K562 (cell line): Measurements from ENCODE around the gene GLMP. TPM values are rescaled to one million over a fixed set of nuclear protein-coding genes. Genes with fewer than 3 reads are reported as not detected.
A peak's percentile ranks its signal among the peaks of the same experiment; 100 is the strongest.

Source experiments
- FIP1L1 ChIP-seq: fragments of 200-400 bp; formaldehyde crosslinking; IDR thresholded peaks from 2 replicates; pipeline ENCODE4 v1.6.1; 2018; ENCODE audit warnings: mild to moderate bottlenecking, low read depth, low read length; ENCODE audit not compliant: poor library complexity, severe bottlenecking
- MXD1 ChIP-seq: fragments of 250-450 bp; sonication (Bioruptor Pico); IDR thresholded peaks from 2 replicates; pipeline ENCODE4 v1.8.0; 2021; ENCODE audit warnings: borderline replicate concordance, mild to moderate bottlenecking, moderate library complexity; ENCODE audit not compliant: poor library complexity, severe bottlenecking
- POLR2B ChIP-seq: fragments of 450-650 bp; IDR thresholded peaks from 2 replicates; pipeline ENCODE4 v1.6.1; 2018; ENCODE audit warnings: low read depth; ENCODE audit not compliant: partially characterized antibody
- RUNX1 ChIP-seq: sonication (generic); IDR thresholded peaks from 2 replicates; pipeline ENCODE4 v1.6.1; 2016; ENCODE audit warnings: antibody characterized with exemption, low read depth
- THAP7 ChIP-seq: fragments of 250-450 bp; sonication (Bioruptor Pico); IDR thresholded peaks from 2 replicates; pipeline ENCODE4 v1.5.0; 2021
- ZBTB12 ChIP-seq: fragments of 250-450 bp; sonication (Bioruptor Pico); IDR thresholded peaks from 2 replicates; pipeline ENCODE4 v1.4.0; 2020
- ZBTB2 ChIP-seq: fragments of 450-650 bp; IDR thresholded peaks from 2 replicates; pipeline ENCODE4 v1.6.1; 2016; ENCODE audit warnings: antibody characterized with exemption
- ZNF407 ChIP-seq: fragments of 450-650 bp; IDR thresholded peaks from 2 replicates; pipeline ENCODE4 v1.6.1; 2016; ENCODE audit warnings: low read depth
- polyA plus RNA-seq, 8 experiments: library from polyadenylated mRNA; depleted of rRNA in 4 of 8; stranded (reverse) in 5 of 8; unstranded in 3 of 8; fragments of >200 nt; fragmentation: Nextera tagmentation in 2 of 8; fragmentation: Illumina TruSeq in 1 of 8; extraction: Ambion mirVana in 2 of 8; extraction: Trizol in 1 of 8; gene quantifications; 2 replicates each; pipeline versions ENCODE4 v1.2.1 to v1.2.3, GENCODE V29; 2011 to 2014; ENCODE audit warnings: inconsistent platforms in 1 of 8, missing spikeins in 1 of 8
- total RNA-seq, 7 experiments: library from RNA; depleted of rRNA in 6 of 7; stranded (reverse); fragments of >200 nt in 6 of 7; fragmentation: Illumina TruSeq in 2 of 7; extraction: Trizol in 2 of 7; gene quantifications; 2 replicates each; pipeline versions ENCODE4 v1.2.1 to v1.2.3, GENCODE V29; 2011 to 2021; ENCODE audit warnings: low replicate concordance in 1 of 7

The GLMP gene
- total and polyA plus RNA-seq, 9 of the 15 experiments (the other 6 are each of a cell fraction or from before 2014, with no cell fraction given), result 8.3 to 28.2 (median 22.4) TPM

GRCh38 chr1:156338180-156338976 is 42.9 kb upstream of the GLMP start, which contains the start of the genes CCT3 and TSACC (continued):
- TF ChIP-seq ZNF407, result no peak
- TF ChIP-seq ZBTB12, result peak; percentile 81
- peak; percentile 92 for TF ChIP-seq ZBTB2
- no peak for TF ChIP-seq THAP7
- TF ChIP-seq MXD1 (CRISPR knock-in tag), result peak; percentile 81
- TF ChIP-seq POLR2B, result peak; percentile 72
- no peak for TF ChIP-seq RUNX1
- no peak for TF ChIP-seq FIP1L1
